Measurements from ENCODE around the gene DCDC2. TPM values are rescaled to one million over a fixed set of nuclear protein-coding genes. Genes with fewer than 3 reads are reported as not detected.

The DCDC2 gene
- total and polyA plus RNA-seq, 2 donors (not counting 3 experiments of a cell fraction or from before 2014, with no cell fraction given) = not detected

DNA sequence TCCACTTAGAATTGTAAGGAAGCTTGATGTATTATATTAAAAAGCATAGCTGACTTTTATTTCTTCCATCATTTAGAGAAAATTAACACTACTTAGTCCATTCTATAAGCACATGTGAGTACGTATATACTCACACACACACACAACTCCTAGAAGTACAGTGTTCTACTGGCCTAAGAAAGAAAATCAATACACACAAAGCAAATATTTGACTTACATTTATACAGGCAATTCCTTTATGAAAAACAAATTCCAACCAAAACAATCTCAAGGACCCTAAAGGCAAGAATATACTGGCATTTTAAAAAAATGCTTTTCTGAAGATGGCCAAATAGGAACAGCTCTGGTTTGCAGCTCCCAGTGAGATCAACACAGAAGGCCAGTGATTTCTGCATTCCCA is 160.0 kb downstream of the DCDC2 start:
- H3K9ac ChIP-seq (replicated peaks; ENCODE audit: extremely low read depth, insufficient read depth, low read length) = no peak overlapping the region
- no peaks in the 10 kb centered on the region for H3K9me1 ChIP-seq (replicated peaks; ENCODE audit: control insufficient read depth, extremely low read depth, insufficient read depth, low read length)
- intact Hi-C loops (cut with micrococcal nuclease) (no loop called here), dilution Hi-C loops (cut with MboI; ENCODE audit: extremely low pct_ligation_motif_present, low sequenced_read_pairs) (no loop called here)
- no TSS peak for BruUV-seq (replicated peaks)
- TF ChIP-seq POLR2AphosphoS5 (IDR thresholded peaks at IDR 0.05; ENCODE audit: insufficient read depth, low read depth, low read length) = no peak
- no peak for TF ChIP-seq JUN (IDR thresholded peaks at IDR 0.05; ENCODE audit: borderline replicate concordance, insufficient read depth, insufficient read length, low read depth)
- TF ChIP-seq EZH2 (IDR thresholded peaks at IDR 0.05; ENCODE audit: borderline replicate concordance, low read depth, low read length, severe bottlenecking) = no peak
- CTCF ChIA-PET = no interaction called here
- no peak overlapping the region for H3K4me3 ChIP-seq (replicated peaks in 1 of 3; ENCODE audit: insufficient read depth in 1 of 3, low read depth in 1 of 3, low read length in 3 of 3)
- H3K27me3 ChIP-seq (ENCODE audit: control insufficient read depth in 2 of 2, insufficient read depth in 2 of 2, low read length in 2 of 2) = no peaks in the 10 kb centered on the region
- H3K27ac ChIP-seq (ENCODE audit: insufficient read depth, low read depth, low read length) = no peak overlapping the region
- H2AFZ ChIP-seq (ENCODE audit: low read depth, low read length) = no peak overlapping the region
- no peak overlapping the region for H3K4me2 ChIP-seq (ENCODE audit: insufficient read depth, low read length)
- DNase-seq (ENCODE audit: low read depth, low spot score) = no peak
- no peaks in the 10 kb centered on the region for H3K79me2 ChIP-seq (ENCODE audit: control insufficient read depth, insufficient read depth, low read length)
- H3K9me3 ChIP-seq (replicated peaks; ENCODE audit: control insufficient read depth, insufficient read depth, low read length) = no peaks in the 10 kb centered on the region
- no peak for FAIRE-seq
- no peaks in the 10 kb centered on the region for H4K20me1 ChIP-seq (replicated peaks; ENCODE audit: control insufficient read depth, extremely low read depth, insufficient read depth, low read length)
- no peaks in the 10 kb centered on the region for H3K36me3 ChIP-seq (ENCODE audit: control insufficient read depth in 2 of 2, extremely low read depth in 1 of 2, insufficient read depth in 2 of 2, low read length in 2 of 2)
- POLR2A ChIA-PET = no interaction called here
- H3K4me1 ChIP-seq (ENCODE audit: control insufficient read depth, extremely low read depth, insufficient read depth, low read length) = no peaks in the 10 kb centered on the region

- ChIA-PET POLR2A (no interaction called here), CTCF (interaction anchor here (1.2 to 1.3 kb wide), 2 partner anchors 9 to 14 kb away, joined by 3 to 4 read pairs; no protein-coding TSS in a partner anchor)
- DNase-seq (ENCODE audit: low read depth, low spot score) = no peak
- no peaks in the 10 kb centered on the region for H3K9me3 ChIP-seq (replicated peaks; ENCODE audit: control insufficient read depth, insufficient read depth, low read length)
- no peak overlapping the region for H2AFZ ChIP-seq (ENCODE audit: low read depth, low read length)
- no peak overlapping the region for H3K4me3 ChIP-seq (replicated peaks in 1 of 3; ENCODE audit: insufficient read depth in 1 of 3, low read depth in 1 of 3, low read length in 3 of 3)
- H3K4me2 ChIP-seq (ENCODE audit: insufficient read depth, low read length) = no peak overlapping the region
- no TSS peak for BruUV-seq (replicated peaks)
- no peak for TF ChIP-seq EZH2 (IDR thresholded peaks at IDR 0.05; ENCODE audit: borderline replicate concordance, low read depth, low read length, severe bottlenecking)
- TF ChIP-seq, protein P1, sequence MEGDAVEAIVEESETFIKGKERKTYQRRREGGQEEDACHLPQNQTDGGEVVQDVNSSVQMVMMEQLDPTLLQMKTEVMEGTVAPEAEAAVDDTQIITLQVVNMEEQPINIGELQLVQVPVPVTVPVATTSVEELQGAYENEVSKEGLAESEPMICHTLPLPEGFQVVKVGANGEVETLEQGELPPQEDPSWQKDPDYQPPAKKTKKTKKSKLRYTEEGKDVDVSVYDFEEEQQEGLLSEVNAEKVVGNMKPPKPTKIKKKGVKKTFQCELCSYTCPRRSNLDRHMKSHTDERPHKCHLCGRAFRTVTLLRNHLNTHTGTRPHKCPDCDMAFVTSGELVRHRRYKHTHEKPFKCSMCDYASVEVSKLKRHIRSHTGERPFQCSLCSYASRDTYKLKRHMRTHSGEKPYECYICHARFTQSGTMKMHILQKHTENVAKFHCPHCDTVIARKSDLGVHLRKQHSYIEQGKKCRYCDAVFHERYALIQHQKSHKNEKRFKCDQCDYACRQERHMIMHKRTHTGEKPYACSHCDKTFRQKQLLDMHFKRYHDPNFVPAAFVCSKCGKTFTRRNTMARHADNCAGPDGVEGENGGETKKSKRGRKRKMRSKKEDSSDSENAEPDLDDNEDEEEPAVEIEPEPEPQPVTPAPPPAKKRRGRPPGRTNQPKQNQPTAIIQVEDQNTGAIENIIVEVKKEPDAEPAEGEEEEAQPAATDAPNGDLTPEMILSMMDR (IDR thresholded peaks at IDR 0.05; ENCODE audit: extremely low read depth in 1 of 2, insufficient read depth in 1 of 2, low read depth in 1 of 2, low read length in 2 of 2) = no peak
- TF ChIP-seq POLR2A (IDR thresholded peaks at IDR 0.05; ENCODE audit: low read depth, low read length) = no peak
- no peaks in the 10 kb centered on the region for H4K20me1 ChIP-seq (replicated peaks; ENCODE audit: control insufficient read depth, extremely low read depth, insufficient read depth, low read length)
- no peak overlapping the region for H3K27ac ChIP-seq (ENCODE audit: insufficient read depth, low read depth, low read length)
- H3K27me3 ChIP-seq (ENCODE audit: control insufficient read depth in 2 of 2, insufficient read depth in 2 of 2, low read length in 2 of 2) = no peaks in the 10 kb centered on the region
- dilution Hi-C loops (cut with MboI; ENCODE audit: extremely low pct_ligation_motif_present, low sequenced_read_pairs) = no loop called here
- no peak overlapping the region for H3K9ac ChIP-seq (replicated peaks; ENCODE audit: extremely low read depth, insufficient read depth, low read length)
- FAIRE-seq = no peak
- intact Hi-C loops (cut with micrococcal nuclease) = no loop called here
- H3K4me1 ChIP-seq (ENCODE audit: control insufficient read depth, extremely low read depth, insufficient read depth, low read length) = no peaks in the 10 kb centered on the region
- no peaks in the 10 kb centered on the region for H3K79me2 ChIP-seq (ENCODE audit: control insufficient read depth, insufficient read depth, low read length)
- no peaks in the 10 kb centered on the region for H3K9me1 ChIP-seq (replicated peaks; ENCODE audit: control insufficient read depth, extremely low read depth, insufficient read depth, low read length)
- H3K36me3 ChIP-seq (ENCODE audit: control insufficient read depth in 2 of 2, extremely low read depth in 1 of 2, insufficient read depth in 2 of 2, low read length in 2 of 2) = no peaks in the 10 kb centered on the region
These were observed 161.8 kb downstream of the DCDC2 start for GRCh38 chr6:24195836-24196597.
